ENCODE results near the gene SERPINI1.

DNA sequence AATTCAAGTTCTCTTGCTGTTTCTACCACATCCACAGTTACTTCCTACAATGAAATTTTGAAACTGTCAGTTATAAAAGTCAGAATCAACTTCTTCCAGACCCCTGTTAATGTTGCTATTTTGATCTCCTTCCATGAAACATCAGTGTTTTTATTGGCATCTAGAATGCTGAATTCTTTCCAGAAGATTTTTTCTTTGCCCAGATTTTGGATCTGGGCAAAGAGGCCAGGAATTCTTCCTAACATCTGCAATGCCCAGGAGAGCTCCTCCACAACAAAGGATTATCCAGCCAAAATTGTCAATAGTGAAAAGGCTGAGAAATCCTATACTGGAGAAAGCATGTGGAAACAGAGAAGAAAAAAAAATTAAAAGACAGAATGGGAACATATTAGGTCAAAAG is 75.5 kb downstream of the SERPINI1 start:
- TF ChIP-seq POLR2AphosphoS5 (IDR thresholded peaks at IDR 0.05), result no peak
- TF ChIP-seq, protein P1, sequence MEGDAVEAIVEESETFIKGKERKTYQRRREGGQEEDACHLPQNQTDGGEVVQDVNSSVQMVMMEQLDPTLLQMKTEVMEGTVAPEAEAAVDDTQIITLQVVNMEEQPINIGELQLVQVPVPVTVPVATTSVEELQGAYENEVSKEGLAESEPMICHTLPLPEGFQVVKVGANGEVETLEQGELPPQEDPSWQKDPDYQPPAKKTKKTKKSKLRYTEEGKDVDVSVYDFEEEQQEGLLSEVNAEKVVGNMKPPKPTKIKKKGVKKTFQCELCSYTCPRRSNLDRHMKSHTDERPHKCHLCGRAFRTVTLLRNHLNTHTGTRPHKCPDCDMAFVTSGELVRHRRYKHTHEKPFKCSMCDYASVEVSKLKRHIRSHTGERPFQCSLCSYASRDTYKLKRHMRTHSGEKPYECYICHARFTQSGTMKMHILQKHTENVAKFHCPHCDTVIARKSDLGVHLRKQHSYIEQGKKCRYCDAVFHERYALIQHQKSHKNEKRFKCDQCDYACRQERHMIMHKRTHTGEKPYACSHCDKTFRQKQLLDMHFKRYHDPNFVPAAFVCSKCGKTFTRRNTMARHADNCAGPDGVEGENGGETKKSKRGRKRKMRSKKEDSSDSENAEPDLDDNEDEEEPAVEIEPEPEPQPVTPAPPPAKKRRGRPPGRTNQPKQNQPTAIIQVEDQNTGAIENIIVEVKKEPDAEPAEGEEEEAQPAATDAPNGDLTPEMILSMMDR (IDR thresholded peaks at IDR 0.05), result no peak
